Measurements from ENCODE around the gene SMG7.

DNA sequence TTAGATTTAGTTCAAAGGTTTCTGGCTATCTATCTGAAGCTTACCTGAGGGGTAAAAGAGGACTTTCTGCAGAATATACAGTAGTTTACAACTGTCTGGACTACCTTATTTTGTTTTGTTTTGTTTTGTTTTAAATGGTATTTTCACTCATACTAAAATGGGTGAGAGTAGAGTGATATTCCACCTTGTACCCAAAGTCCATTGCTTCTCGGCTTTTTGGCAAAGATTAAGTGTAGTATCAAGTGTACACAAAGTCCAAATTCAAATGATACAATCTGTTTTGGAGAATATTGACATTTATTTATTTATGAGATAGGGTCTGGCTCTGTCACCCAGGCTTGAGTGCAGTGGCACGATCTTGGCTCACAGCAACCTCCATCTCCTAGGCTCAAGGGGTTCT is 11.7 kb upstream of the SMG7 start:
- TF ChIP-seq CEBPB (IDR thresholded peaks at IDR 0.05; ENCODE audit: low read depth) (no peak), POLR2A (IDR thresholded peaks at IDR 0.05; ENCODE audit: borderline replicate concordance, extremely low read depth, insufficient read depth, insufficient read length) (no peak), EGR1 (IDR thresholded peaks at IDR 0.05; ENCODE audit: low read depth) (no peak), YY1 (IDR thresholded peaks at IDR 0.05; ENCODE audit: extremely low read depth, insufficient replicate concordance, low read depth, low read length) (no peak), SRF (IDR thresholded peaks at IDR 0.05; ENCODE audit: low read depth) (no peak), TCF7L2 (IDR thresholded peaks at IDR 0.05; ENCODE audit: borderline replicate concordance, extremely low read depth, insufficient read depth, insufficient read length) (no peak)
- TF ChIP-seq, protein P1, sequence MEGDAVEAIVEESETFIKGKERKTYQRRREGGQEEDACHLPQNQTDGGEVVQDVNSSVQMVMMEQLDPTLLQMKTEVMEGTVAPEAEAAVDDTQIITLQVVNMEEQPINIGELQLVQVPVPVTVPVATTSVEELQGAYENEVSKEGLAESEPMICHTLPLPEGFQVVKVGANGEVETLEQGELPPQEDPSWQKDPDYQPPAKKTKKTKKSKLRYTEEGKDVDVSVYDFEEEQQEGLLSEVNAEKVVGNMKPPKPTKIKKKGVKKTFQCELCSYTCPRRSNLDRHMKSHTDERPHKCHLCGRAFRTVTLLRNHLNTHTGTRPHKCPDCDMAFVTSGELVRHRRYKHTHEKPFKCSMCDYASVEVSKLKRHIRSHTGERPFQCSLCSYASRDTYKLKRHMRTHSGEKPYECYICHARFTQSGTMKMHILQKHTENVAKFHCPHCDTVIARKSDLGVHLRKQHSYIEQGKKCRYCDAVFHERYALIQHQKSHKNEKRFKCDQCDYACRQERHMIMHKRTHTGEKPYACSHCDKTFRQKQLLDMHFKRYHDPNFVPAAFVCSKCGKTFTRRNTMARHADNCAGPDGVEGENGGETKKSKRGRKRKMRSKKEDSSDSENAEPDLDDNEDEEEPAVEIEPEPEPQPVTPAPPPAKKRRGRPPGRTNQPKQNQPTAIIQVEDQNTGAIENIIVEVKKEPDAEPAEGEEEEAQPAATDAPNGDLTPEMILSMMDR (IDR thresholded peaks at IDR 0.05 in 2 of 3, conservative IDR thresholded peaks at IDR 0.05 in 1 of 3; ENCODE audit: borderline replicate concordance in 1 of 3, insufficient read depth in 1 of 3, low read depth in 2 of 3, low read length in 2 of 3), result no peak
